DMS153 treated with DMSO at 0.1 percent for 48 hours (cell line): Measurements from ENCODE around the gene TMEM132E.

ENCODE experiments used
- DNase-seq: peaks from one replicate; lab custom pipeline; 2025; ENCODE audit not compliant: unreplicated experiment; lab: John Stamatoyannopoulos, UW

Gene TMEM132E

DNA sequence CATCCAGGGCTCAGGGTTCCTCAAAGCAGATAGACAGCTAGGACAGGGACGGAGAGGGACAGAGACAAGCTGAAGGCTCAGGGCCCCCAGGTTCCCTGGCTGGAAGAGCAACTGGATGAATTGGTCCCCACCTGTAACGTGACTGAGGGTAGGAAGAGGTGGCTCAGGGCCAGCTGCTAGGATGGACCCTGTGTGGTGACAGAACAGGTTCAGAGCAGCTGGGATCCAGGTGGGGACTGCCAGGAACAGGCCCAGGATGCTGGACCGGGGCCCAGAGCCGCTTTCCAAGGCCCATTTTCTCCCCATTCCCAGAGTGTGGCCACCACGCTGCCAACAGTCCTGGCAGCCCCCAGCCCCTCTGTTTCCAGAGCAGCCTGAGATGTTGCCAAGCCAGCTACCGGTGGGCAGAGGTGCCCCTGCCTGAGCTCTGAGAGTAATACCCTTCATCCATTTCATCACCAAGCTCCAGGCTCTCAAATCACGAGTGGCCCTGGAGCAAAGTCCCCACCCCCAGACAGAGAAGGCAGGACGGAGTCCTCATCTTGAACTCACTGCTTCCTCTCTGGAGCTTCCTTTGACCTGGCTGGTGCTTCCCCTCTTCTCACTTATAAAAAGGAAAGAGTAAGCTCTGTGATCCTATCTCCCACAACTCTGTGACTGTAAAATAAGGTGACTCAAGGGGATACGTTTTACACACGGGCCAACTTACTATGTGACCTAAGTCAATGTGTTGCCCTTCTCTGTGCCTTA is 79.6 kb downstream of the TMEM132E start:
- DNase-seq = no peak

GRCh38 chr17:34663714-34664113 is 84.3 kb downstream of the TMEM132E start:
- DNase-seq = no peak

GRCh38 chr17:34665150-34665806 is 85.9 kb downstream of the TMEM132E start:
- DNase-seq = no peak

- no peak for DNase-seq
Measured at GRCh38 chr17:34665819-34666763, 86.7 kb downstream of the TMEM132E start.

DNA sequence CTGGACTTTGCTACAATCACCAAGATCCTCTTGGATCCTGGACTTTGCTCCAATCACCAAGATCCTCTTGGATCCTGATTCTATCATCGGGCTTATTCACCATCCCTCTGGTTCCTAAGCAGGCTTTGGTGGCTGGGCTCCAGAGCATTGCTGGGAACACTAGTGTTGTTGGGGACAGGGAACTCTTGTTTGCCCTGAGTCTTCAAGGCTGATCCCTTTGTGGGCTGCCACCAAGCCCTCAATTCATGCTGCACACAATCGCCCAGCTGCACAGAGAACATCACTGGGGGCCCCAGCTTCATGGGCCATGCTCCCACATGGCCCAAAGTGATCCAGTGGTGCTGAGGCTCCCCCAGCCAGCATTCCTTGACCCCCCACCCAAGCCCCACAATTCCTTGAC is 88.3 kb downstream of the TMEM132E start:
- DNase-seq = no peak

DNA sequence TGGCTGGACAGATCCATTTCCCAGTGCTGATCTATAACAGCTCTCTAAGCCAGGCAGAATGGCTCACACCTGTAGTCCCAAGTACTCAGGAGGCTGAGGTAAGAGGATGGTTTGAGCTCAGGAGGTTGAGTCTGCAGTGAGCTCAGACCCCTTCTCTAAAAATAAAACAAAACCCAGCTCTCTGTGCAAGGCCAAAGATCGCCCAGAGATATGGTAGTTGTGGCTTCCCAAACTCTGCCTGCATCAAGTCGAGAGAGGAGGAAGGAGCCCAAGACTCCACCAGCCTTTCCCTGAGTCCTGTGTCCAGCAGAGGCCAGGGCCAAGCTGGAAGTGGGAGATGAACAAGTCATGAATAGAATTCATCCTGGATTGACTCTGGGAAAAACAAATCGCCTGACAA is 88.8 kb downstream of the TMEM132E start:
- DNase-seq = no peak

GRCh38 chr17:34669511-34669910 is 90.1 kb downstream of the TMEM132E start:
- DNase-seq = no peak

GRCh38 chr17:34670618-34671017 is 91.2 kb downstream of the TMEM132E start:
- DNase-seq = no peak

DNA sequence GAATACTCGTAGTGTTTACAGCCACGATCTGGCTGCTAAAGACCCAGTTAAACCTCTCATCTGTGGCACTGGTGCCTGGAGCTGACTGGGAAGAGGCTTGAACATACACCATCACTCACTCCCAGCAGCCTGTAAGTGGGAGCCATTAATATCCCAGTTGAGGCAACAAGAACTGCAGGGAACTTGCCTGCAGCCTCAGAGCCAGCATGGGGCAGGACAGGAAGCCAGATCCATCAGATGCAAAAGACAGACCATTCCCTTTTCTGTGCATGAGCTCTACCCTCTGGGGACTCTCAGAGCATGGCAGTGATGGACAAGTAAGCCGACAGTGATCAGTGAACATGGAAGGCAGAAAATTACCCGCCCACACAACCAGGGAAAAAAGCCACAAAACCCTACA is 91.8 kb downstream of the TMEM132E start:
- no peak for DNase-seq

- no peak for DNase-seq
Measured at GRCh38 chr17:34672176-34672785, 92.9 kb downstream of the TMEM132E start.

DNA sequence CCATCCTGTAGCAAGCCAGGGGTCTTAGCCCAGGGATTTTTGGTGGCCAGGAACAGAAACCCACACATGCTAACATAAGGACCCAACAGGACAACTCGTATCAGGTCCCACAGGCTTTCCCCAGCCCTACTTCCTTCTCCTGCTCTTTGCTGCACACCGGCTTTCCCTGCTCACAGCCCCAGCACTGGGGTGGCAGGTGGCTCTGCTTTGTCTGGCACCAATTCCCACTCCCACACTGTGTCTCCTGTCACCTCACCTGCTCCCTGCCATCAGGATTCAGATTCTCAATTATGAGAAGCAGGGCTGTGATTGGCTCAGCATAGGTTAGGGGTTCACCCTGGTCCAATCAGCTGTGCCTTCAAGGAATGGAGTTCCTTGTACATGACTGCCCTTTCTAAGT is 94.1 kb downstream of the TMEM132E start:
- DNase-seq = peak; percentile 9

GRCh38 chr17:34673995-34674890 is 94.9 kb downstream of the TMEM132E start:
- peak; percentile 44 for DNase-seq

DNA sequence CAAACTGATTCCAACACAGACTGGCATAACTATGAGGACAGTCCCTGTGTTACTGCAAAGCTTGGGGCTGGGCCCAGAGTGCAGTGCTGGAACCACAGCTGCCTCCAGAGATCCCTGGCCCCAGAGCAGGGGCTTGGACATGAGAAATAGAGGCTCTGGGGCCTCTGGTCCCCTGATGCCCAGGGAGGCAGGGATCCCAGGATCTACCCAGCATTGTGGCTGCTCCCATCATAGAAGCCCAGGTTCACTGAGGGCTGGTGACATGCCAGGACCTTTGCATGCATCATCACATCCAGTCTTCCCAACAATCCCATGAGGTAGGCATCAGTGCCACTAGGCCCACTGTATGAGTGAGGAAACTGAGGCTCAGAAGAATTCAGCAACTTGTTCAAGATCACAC is 95.8 kb downstream of the TMEM132E start:
- DNase-seq = no peak

- no peak for DNase-seq
Measured at GRCh38 chr17:34675605-34676004, 96.2 kb downstream of the TMEM132E start.

DNA sequence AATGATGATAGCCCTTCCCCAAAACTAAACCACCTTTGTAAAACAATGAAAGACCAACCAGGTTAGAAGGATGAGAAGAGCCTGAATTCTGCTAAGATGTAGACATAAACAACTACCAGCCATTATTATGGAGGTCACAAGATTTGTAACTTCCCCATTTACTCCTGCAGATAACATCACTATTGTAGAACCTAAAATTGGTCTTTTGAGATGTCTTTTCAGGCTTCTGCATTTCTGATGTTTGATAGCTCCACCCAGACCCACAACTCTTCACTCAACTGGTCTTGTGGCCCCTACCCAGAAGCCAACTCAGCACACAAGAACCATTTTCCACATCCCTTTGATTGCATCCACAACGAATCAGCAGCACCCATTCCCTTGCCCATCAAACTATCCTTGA is 100.8 kb downstream of the TMEM132E start:
- no peak for DNase-seq

GRCh38 chr17:34682305-34682704 is 102.9 kb downstream of the TMEM132E start:
- no peak for DNase-seq

GRCh38 chr17:34683390-34683789 is 104.0 kb downstream of the TMEM132E start:
- DNase-seq = no peak
